Measurements from ENCODE around the gene PCDH9.

Gene PCDH9

GRCh38 chr13:66345971-66346370 lies 884.2 kb downstream of the PCDH9 start:
- H3K4me3 ChIP-seq (ENCODE audit: low read depth, low read length) = no peak overlapping the region
- TF ChIP-seq POLR2A (IDR thresholded peaks at IDR 0.05; ENCODE audit: extremely low read depth, insufficient read length) (no peak), MYC (IDR thresholded peaks at IDR 0.05; ENCODE audit: low read depth, low read length) (no peak), MAX (IDR thresholded peaks at IDR 0.05; ENCODE audit: low read depth, low read length) (no peak)
- TF ChIP-seq, protein P1, sequence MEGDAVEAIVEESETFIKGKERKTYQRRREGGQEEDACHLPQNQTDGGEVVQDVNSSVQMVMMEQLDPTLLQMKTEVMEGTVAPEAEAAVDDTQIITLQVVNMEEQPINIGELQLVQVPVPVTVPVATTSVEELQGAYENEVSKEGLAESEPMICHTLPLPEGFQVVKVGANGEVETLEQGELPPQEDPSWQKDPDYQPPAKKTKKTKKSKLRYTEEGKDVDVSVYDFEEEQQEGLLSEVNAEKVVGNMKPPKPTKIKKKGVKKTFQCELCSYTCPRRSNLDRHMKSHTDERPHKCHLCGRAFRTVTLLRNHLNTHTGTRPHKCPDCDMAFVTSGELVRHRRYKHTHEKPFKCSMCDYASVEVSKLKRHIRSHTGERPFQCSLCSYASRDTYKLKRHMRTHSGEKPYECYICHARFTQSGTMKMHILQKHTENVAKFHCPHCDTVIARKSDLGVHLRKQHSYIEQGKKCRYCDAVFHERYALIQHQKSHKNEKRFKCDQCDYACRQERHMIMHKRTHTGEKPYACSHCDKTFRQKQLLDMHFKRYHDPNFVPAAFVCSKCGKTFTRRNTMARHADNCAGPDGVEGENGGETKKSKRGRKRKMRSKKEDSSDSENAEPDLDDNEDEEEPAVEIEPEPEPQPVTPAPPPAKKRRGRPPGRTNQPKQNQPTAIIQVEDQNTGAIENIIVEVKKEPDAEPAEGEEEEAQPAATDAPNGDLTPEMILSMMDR (IDR thresholded peaks at IDR 0.05; ENCODE audit: low read depth, low read length) = no peak
- no peak for DNase-seq (ENCODE audit: low read depth)

DNA sequence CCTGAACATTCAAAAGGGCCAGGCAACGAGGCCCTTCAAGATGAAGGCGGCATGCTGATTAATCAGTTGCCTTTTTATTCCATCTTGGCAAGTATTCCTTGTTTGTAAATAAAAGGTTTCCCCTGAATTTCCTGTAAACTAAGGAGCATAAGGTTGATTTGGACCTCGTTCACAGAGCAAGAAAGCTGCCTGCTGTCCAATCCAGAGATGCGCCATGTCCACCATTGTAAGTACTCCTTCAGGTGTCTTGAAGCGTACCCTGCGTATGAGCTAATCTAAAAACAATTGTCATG lies 884.7 kb downstream of the PCDH9 start:
- DNase-seq (ENCODE audit: low read depth) = no peak
- no peak overlapping the region for H3K4me3 ChIP-seq (ENCODE audit: low read depth, low read length)
- TF ChIP-seq, protein P1 (IDR thresholded peaks at IDR 0.05; ENCODE audit: low read depth, low read length) = no peak
- TF ChIP-seq MAX (IDR thresholded peaks at IDR 0.05; ENCODE audit: low read depth, low read length) (no peak), MYC (IDR thresholded peaks at IDR 0.05; ENCODE audit: low read depth, low read length) (no peak), POLR2A (IDR thresholded peaks at IDR 0.05; ENCODE audit: extremely low read depth, insufficient read length) (no peak)

DNA sequence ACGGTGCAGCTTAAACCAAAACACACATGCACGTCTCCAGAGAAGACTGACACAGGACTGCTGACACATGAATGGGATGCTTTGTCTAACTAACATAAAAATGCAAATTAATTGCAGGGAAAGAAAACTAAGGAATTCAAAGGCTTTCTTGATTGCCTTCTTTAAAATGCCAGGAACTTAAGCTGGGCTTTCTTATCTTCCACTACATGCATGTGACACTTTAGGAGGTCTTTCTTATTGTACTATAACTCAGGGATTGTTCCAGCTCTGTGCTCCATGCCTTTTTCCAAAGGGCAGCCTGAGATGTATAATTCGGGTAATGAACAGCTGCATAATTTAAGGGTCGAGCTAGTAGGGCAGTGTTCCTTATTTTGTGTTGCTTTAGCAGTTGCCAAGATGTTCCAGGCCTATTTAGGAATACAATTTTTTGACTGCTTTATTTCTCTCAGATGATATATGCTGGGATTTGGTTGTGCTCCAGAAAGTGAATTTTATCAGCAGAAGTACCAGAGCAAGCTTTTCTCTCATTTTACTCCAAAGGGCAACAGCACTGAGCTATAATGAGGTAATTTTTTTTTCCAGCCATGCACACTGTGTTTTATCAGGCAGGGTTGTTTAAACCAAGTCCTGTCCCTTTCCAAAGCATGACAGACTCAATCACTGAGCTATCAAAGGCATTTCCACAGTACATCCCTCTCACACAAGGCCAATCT lies 885.2 kb downstream of the PCDH9 start:
- TF ChIP-seq MYC (IDR thresholded peaks at IDR 0.05; ENCODE audit: low read depth, low read length) = no peak
- no peak for TF ChIP-seq POLR2A (IDR thresholded peaks at IDR 0.05; ENCODE audit: extremely low read depth, insufficient read length)
- TF ChIP-seq, protein P1 (IDR thresholded peaks at IDR 0.05; ENCODE audit: low read depth, low read length) = no peak
- no peak for TF ChIP-seq MAX (IDR thresholded peaks at IDR 0.05; ENCODE audit: low read depth, low read length)
- DNase-seq (ENCODE audit: low read depth) = no peak

DNA sequence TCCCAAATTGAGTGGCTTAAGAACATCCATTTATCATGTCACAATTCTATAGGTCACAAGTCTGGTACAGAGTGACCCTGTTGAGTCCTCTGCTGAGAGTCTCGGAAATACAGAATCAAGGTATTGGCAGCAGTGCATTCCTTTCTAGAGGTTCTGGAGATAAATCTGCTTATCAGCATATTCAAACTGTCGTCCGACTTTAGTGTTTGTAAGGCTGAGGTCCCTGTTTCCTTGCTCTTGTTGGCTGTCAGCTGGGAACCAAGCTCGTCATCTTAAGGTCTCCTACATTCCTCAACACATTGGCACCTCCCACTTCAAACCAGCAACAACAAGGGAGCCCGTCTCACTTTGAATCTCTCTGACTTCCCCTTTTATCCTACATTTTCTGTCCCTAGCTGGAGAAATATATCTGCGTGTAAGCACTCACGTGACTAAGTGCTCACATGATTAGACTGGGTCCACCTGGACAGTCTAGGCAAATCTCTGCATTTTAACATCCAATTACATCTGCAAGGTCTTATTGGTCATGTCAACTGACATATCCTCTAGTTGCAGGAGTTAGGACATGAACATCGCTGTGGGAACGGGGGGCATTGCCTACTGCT lies 886.8 kb downstream of the PCDH9 start:
- DNase-seq (ENCODE audit: low read depth) = no peak
- H3K4me3 ChIP-seq (ENCODE audit: low read depth, low read length) = no peak overlapping the region
- TF ChIP-seq MYC (IDR thresholded peaks at IDR 0.05; ENCODE audit: low read depth, low read length) = no peak
- no peak for TF ChIP-seq MAX (IDR thresholded peaks at IDR 0.05; ENCODE audit: low read depth, low read length)
- TF ChIP-seq POLR2A (IDR thresholded peaks at IDR 0.05; ENCODE audit: extremely low read depth, insufficient read length) = no peak

More for the DNA sequence above, 885.2 kb downstream of the PCDH9 start:
- no peak overlapping the region for H3K4me3 ChIP-seq (ENCODE audit: low read depth, low read length)

DNA sequence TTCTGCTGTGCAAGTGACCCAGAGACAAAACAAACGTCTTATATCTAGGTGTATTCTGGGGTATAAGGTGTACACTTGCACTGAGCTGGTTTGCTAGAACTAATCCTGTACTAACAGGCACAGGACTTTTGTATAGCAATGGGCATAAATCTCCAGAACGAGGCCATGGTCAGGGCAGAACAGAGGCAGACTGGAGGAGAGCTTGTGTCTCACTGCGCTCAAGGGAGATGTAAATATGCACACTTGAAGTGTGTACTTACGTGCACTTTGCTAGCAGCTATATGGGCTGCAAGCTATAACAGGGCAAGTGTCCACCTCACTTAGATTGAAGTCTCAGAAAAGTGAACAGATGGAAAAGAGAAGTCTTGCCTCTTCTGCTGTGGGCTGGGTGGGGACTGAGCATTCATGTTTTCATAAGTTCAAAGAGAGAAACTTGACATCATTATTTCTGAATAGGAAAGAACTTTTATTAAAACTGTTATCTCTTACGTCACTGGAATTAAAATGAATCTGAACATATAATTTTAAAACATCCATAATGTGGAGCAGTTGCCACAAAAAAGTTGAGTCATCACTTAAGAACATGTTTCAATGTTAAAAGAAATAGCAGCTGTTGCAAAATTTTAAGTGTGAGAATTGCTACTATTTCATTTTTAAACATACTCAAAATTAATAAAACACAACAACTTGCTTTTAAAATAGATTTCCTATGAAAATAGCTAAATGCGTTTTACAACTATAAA lies 888.3 kb downstream of the PCDH9 start:
- TF ChIP-seq, protein P1 (IDR thresholded peaks at IDR 0.05; ENCODE audit: low read depth, low read length) = no peak
- TF ChIP-seq MAX (IDR thresholded peaks at IDR 0.05; ENCODE audit: low read depth, low read length) (no peak), MYC (IDR thresholded peaks at IDR 0.05; ENCODE audit: low read depth, low read length) (no peak), POLR2A (IDR thresholded peaks at IDR 0.05; ENCODE audit: extremely low read depth, insufficient read length) (no peak)
- no peak for DNase-seq (ENCODE audit: low read depth)

DNA sequence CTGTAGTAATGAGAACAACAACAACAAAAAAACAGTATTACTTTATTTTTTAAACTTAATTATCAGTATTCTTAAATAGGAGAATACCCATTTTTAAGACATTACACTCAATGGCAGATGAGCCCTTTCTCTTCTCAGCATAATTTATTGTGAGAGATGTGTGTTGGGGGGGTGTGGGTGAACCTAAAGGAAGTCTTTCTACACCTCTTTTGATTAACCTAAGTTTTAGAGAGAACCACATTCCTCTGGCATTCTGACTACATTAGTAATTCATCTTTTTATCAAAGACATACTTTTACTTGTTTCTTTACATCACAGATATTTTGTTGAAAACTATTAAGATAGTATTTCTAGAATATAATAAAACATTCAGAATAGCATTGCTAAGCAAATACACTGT lies 890.9 kb downstream of the PCDH9 start:
- no peak overlapping the region for H3K4me3 ChIP-seq (ENCODE audit: low read depth, low read length)
- DNase-seq (ENCODE audit: low read depth) = no peak
- TF ChIP-seq, protein P1 (IDR thresholded peaks at IDR 0.05; ENCODE audit: low read depth, low read length) = no peak
- no peak for TF ChIP-seq MAX (IDR thresholded peaks at IDR 0.05; ENCODE audit: low read depth, low read length)
- TF ChIP-seq POLR2A (IDR thresholded peaks at IDR 0.05; ENCODE audit: extremely low read depth, insufficient read length) = no peak
- TF ChIP-seq MYC (IDR thresholded peaks at IDR 0.05; ENCODE audit: low read depth, low read length) = no peak

More for the DNA sequence above, 888.3 kb downstream of the PCDH9 start:
- H3K4me3 ChIP-seq (ENCODE audit: low read depth, low read length) = no peak overlapping the region
